Cerebellar nuclear complex (tissue), 1 donor: ENCODE data around the gene WDR75.
"Not testable (repeated sequence)": the region's sequence is repeated elsewhere in the genome, so short reads cannot be mapped to it uniquely, and the experiment has no call there.

ENCODE experiments used
- DNase-seq, 2 experiments: peaks; one replicate each; lab custom pipeline; 2025; lab: John Stamatoyannopoulos, UW

Gene WDR75

DNA sequence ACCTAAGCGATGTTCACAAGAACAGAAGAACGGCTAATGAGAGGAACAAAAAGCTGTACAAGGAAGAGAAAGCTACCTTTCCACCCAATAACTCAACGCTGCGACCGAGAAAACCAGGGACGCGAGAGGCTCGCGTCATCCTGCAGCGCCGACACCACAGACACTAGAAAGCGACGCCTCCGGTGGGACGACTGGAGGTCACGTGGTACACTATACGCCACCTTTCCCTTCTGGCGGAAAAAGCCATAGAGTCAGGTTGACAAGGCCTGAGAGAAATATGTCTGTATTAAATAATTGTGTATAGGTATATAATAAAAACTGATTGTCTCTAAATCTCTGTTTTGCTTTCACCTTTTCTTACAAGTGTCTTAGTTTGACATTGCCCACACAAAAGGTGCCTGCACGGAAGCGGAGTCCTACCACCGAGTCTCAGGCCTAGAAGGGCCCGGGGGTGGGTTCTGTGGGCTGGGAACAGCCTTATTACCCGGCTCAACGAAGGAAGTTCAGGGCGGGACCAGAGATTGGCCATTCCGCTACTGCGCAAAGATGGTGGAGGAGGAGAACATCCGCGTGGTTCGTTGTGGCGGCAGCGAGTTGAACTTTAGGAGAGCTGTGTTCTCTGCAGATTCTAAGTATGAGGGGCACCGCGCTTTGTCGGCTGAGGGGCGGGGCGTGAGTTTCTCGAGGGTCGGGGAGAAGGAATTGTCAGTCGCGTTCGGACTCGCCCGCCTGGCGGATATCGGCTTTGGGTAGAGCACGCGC, at the start of gene WDR75:
TSS of gene WDR75 (plus strand) at position 528 of the 762 bp plus-strand sequence. CDS start at position 547, 19 bp downstream.
- peak; percentile 76 to 93 for DNase-seq

DNA sequence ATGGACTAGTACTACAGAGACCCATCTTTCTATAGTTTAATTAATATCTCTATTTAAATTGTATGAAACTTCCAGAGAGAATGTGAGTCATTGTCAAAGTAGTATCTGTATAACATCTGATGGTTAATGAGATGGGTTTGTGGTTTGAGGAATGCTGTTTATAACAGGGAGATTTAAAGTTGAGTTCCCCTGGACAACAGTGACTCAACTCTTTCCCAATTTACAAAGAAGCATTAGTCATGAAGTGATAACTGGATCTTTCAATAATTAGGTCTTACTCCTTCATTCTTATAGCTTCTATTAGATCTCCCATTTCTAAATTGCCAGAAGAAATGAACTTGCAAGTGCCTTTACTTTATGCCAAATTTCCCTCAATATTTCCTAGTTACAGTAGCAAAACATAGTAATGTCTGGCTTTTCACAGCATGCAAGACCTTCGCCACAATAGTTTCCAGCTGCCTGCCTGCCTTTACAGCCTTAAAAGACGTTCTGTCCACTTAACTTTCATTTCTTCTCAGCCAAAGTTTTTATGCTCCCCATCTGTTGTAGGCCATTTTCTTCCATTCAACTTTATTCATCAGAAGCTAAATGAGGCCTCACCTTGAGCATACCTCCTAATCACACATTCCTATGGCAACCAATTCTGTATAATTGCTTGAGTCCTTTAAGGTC, 47.7 kb upstream of the WDR75 start:
- no peak for DNase-seq

DNA sequence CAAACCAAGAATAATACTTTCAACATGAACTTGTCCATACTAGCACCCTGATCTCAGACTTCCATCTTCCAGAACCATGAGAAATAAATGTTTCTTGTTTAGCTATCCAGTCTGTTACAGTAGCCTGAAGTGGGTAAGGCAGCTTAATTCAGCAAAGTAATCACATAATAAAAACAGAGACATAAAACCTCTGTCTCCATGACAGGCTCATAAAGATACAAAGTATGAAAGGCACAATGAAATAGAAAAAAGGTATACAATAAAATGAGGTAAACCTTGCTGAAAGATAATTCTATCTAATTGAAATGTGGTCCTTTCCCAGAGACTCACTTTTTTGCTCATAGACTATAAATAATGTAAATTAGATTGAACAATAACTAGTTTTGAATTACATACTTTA, 46.7 kb upstream of the WDR75 start:
- no peak for DNase-seq

DNA sequence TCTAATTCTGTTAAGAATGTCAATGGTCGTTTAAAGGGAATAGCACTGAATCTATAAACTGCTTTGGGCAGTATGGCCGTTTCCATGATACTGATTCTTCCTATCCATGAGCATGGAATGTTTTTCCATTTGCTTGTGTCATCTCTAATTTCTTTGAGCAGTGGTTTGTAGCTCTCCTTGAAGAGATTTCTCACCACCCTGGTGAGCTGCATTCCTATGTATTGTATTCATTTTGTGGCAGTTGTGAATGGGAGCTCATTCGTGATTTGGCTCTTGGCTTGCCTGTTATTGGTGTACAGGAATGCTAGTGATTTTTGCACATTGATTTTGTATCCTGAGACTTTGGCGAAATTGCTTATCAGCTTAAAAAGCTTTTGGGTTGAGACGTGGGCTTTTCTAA, 38.3 kb upstream of the WDR75 start:
- DNase-seq: no peak

DNA sequence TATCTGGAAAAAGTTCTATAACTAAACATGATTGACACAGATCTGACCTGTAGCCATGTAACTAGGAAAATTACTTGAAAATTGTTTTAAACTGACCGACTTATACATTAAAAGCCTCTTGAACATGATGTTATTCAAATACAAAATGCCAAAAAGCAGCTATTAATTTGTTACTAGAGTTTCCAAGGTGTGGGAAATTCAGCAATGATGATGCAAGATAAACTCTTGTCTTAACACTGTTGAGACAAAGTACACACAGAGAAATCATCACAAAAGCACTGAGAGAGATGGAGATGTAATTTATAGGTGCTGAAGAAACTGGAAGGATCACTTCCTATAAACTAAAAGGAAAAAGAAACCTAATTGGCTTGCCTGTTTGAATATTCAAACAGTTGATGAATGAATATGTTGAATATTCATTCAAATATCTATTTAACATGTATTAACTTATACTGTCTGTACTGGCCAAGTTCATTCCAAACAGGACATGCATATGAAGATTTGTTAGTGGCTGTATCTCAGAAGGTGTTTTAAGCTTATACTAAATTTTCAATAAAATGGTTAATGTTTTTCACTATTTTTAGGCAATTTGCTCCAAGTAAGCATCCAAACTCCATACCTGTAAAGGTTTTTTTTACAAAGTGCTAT, 34.6 kb upstream of the WDR75 start:
- DNase-seq: no peak

DNA sequence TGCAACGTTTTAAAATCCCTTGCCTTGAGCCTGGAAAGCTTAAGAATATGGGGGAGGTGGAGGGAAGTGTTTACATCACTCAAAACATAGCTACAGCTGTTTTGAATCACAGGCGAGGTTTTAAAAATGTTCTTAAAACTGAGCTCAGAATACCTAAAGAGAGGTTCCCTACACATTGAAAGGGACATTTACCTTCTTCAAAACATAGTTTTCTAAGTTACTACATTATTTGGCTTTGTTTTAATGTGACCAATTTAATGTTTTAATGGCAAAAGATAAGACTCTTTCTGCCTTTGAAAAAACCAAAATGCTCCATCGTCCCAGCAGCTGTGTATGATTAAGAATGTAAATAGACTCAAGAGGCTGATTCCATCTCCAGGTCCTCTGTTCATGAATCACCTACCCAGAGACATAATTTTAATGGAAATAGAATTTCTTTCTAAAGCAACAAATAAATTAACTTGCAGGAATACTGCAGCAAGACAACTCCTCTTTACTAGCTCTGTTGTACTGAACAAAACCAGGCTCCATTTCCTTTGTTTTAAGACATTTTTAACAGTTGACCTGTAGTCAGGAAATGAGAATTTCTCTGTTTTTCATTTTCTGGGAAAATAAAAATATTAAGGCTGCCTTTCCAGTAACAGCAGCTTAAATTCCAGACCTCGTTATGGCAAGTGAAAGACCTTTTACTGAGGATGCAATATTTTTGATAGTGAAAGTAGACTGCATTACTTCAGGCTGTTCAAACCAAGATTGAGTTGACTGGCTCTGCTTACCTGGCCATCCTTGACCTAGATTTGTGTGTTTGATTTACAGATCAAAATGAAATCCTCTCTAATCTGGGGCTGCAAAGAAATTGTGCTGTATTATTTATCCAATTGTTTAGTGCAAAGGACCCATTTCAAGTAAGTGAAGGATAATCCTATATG, 33.7 kb upstream of the WDR75 start:
- no peak for DNase-seq

DNA sequence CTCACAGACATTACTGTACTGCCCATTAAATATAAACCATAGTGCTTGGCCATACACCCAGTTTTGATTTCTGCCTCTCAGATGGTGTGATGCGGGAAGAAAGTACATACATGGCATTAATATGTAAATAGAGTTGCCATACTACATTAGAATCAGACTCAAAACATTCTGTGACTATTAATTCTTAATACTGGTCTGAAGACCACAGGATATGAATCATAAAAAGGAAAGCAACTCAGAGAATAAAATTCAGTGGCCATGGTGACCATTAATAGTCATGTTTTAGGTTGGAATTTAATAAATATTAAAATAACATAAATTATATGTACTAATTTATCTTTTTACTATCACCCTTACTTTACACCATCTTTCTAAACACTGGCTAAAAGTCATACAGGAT, 33.0 kb upstream of the WDR75 start:
- no peak for DNase-seq

DNA sequence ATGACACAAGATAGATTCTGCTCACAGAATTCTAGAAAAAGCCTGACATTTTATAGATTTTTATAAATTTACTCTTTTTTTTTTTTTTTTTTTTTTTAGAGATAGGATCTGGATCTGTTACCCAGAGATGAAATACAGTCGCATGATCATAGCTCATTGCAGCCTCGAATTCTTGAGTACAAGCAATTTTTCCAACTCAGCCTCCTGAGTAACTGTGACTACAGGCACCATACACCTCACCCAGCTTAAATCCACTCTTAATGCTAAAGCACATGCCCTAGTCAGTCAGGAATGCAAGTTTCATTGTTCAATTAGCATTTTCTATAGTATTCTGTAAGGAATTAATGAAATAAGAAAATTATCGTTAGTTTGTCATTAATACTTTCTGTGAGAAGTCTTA, 32.1 kb upstream of the WDR75 start:
- no peak for DNase-seq

DNA sequence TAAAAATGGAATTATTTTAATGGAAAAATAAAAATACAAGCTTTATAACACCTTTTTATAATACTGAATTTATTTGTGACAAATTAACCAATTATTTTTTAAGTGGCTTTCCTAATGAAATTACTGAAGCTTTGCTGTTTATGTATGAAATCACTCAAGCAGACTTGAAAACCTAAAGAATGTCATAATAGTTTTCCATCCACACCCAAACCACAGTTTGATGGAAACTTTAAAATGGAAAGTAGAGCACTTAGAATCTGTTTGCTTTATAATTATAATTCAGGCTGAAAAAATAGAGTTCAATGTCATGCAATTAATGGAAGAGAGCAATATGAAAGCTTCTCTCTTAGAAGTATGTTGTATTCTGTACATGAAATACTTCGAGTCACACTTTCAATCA, 31.6 kb upstream of the WDR75 start:
- DNase-seq: no peak

DNA sequence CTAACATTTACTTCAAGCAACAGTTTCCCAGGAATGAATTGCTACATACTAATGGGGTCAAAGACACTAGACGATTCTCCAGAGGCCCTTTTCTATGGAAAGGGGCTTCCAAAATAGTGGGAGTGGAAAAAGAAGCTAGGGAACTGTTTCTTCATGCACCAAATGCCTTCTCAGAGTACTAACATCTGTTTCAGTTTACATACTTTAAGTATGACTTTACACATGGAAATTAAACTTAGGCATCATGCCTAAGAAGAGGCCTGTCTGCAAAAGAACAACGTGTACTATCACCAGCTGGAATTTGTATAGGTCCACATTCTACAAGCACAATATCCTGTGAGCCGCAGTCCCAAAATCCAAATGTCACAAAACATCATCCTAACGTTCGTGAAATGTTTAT, 29.4 kb upstream of the WDR75 start:
- no peak for DNase-seq

DNA sequence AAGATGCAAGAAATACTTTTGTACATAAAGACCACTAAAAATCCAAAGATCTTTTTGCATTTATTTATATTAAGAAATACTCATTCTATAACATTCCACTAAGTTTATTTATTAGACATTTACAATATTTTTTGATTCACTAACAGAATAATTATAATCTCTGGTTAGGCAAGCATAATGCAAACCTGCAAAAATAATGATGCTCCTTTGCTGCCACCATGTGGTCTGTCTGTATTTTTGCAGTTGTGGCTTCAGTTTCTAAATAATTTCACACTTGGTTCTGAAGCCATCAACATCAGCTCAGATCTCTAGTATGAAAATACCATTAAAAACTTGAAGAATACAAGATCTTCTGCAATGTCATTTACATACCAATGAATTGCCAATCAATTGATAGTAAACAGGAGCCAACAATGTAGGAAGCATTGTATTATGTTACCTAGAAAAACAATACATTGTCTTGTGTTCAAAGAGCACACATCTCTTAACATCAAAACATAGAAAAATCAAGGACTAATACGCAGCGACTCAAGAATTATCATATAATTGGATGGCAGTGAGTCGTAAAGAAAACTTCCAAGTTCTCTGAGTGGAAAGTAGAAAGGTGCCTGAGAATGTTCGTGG, 28.8 kb upstream of the WDR75 start:
- no peak for DNase-seq

DNA sequence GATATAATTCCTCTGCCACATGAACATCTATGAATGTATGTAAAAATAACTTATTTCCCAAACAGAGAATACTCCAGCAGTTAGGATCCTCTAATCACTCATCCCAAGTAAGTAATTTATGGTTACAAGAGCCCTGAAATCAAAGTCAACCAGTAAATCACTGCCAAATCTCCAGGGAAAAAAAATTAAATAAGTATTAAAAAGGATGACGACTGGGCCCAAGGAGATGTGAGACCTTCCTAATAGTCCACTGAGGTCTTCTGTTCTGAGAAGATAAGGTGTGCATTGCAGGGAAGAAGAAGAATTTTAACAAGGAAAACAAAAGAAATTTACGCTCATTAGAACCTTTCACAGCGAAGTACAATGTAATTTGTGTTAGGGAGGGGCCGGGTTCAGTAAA, 28.0 kb upstream of the WDR75 start:
- no peak for DNase-seq

DNA sequence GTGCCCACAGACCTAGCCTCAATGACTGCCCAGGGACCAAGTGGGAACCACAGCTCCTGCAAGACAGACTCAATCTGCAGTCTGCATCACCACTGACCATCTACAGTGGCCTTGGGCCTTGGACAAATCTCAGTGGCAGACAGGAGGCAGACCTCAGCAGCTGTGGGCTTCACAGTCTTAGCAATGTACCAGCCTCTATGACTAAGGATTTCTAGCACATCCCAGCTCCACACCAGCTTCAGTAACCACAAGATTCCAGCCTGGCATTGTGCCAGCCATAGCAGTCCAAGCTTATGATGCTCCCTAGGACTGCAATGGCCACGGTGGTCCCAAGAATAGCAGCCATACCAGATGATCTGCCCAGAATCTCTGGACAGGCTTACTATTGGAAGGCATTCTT, 19.6 kb upstream of the WDR75 start:
- no peak for DNase-seq

DNA sequence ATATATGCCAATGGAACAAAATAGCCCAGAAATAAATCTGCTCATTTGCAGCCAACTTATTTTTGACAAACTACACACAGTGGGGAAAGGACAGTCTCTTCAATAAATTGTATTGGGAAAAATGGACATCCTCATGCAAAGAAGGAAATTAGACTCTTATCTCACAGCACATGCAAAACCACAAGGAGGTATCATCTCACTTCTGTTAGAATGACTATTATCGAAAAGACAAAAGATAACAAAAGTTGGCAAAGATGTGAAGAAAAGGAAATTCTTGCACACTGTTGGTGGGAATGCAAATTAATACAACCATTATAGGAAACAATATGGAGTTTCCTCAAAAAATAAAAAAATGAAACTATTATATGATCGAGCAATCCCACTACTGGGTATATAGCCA, 16.3 kb upstream of the WDR75 start:
- DNase-seq: no peak

DNA sequence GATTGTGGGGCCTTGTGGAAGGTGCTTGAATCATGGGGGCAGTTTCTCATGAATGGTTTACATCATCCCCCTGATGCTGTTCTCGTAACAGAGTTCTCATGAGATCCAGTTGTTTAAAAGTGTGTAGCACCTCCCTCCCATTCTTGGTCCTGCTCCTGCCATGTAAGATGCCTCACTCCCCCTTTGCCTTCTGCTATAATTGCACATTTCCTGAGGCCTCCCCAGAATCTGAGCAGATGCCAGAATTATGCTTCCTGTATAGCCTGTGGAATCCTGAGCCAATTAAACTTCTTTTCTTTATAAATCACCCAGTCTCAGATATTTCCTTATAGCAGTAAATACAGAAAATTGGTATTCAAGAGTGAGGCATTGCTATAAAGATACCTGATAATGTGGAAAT, 15.6 kb upstream of the WDR75 start:
- DNase-seq: no peak

DNA sequence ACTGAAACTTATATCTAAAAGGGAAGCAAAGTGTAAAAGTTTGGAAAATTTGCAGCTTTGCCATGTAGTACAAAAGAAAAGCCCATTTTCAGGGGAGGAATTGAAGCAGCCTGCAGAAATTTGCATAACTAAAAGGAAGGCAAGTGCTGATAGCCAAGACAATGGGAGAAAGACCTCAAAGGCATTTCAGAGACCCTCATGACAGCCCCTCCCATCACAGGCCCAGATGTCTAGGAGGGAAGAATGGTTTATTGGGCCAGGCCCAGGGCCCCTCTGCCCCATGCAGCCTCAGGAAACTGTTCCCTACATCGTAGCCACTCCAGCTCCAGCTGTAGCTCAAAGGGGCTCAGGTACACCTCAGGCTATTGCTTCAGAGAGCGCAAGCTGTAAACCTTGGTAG, 14.4 kb upstream of the WDR75 start:
- DNase-seq: no peak

DNA sequence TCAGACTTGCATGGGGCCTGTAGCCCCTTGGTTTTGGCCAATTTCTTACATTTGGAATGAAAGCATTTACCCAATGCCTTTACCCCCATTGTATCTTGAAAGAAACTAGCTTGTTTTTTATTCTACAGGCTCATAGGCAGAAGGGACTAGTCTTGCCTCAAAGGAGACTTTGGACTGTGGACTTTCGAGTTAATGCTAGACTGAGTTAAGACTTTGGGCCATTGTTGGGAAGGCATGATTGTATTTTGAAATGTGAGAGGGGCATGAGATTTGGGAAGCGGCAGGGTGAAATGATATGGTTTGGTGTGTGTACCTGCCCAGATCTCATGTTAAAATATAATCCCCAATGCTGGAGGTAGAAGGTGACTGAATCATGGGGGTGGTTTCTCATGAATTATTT, 13.4 kb upstream of the WDR75 start:
- no peak for DNase-seq

DNA sequence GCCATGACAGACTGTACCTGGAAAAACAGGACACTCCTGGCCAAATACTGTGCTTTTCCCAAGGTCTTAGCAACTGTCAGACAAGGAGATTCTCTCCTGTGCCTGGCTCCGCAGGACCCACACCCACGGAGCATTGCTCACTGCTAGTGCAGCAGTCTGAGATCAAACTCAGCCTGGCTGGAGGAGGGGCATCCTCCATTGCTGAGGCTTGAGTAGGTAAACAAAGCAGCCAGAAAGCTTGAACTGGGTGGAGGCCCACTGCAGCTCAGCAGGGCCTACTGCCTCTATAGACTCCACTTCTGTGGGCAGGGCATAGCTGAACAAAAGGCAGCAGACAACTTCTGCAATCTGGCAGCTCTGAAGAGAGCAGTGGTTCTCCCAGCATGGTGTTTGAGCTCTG, 10.8 kb upstream of the WDR75 start:
- DNase-seq: not testable (repeated sequence)

DNA sequence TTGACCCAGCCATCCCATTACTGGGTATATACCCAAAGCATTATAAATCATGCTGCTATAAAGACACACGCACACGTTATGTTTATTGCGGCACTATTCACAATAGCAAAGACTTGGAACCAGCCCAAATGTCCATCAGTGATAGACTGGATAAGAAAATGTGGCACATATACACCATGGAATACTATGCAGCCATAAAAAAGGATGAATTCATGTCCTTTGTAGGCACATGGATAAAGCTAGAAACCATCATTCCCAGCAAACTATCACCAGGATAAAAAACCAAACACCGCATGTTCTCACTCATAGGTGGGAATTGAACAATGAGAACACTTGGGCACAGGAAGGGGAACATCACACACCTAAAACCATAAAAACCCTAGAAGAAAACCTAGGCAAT, 5.5 kb upstream of the WDR75 start:
- DNase-seq: not testable (repeated sequence)

DNA sequence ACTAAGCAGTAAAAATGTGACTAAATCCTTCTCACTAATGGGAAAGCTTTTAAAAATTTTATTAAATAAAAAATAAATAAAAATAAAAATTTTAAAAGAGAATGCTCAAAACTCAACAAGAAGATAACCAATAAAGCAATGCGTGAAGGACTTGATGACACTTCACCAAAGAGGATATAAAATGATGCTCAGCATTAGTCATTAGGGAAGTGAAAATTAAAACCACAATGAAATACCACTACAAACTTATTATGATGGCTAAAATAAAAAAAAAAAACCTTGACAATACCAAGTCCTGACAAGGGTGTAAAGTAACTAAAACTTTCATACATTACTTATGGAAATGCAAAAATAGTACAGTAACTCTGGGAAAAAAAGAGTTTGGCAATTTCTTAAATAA, 3.3 kb upstream of the WDR75 start:
- DNase-seq: no peak

DNA sequence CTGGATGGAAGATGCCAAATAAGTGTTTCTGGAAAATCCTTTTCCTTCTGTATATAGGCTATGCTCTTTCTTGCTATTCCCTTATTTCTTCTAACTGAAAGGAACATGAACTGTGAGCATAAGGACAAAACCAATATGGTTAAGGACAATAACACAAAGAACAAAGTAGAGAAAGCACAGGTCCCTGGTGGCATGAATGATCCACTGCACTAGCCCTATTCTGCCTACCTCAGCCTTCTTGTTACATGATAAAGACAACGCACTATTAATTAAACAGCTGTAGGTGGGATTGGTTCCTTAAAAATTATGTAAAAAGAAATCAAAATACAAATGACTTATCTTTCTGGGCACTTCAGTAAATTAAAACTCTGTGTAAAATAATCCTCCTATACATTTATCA, 1.9 kb upstream of the WDR75 start:
- DNase-seq: no peak

DNA sequence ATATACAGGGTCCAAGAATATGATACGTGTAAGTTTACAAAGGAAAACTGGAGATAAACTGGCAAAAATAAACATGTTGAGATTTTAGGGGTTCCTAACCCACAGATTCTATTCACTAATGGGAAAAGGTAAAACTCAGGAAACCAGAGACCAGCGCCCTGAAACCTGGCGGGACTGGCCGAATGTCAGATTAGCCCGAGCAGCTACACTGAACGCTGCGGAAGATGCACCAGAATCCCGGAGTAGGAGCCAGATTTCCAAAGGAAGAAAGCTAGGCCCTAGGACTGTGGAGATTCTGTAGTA, 679 bp upstream of the WDR75 start:
- DNase-seq: no peak
